K562 (cell line): ENCODE results near the gene DDAH1. TPM values are rescaled to one million over a fixed set of nuclear protein-coding genes. Genes with fewer than 3 reads are reported as not detected.

Source experiments
- ATAC-seq: fragments of 200-7000 bp; cut with Tn5 transposase; 3 replicates; pipeline ENCODE4 v1.9.1; 2020; ENCODE audit warnings: moderate library complexity
- BruUV-seq: library from RNA; stranded (reverse); fragments of 400-500 nt; replicated peaks from 2 replicates; lab custom pipeline; 2021; lab: Mats Ljungman, UMichigan
- CTCF ChIA-PET: fragments of 300-600 bp; formaldehyde crosslinking; extraction: SDS; loops from one replicate; lab custom pipeline; 2021; ENCODE audit warnings: low intra/inter-chr PET ratio; lab: Yijun Ruan, JAX
- POLR2A ChIA-PET: fragments of 300-600, 350-650 bp; sonication (Branson Sonifier 250); formaldehyde crosslinking; extraction: SDS; loops from one replicate; lab custom pipeline; 2021; ENCODE audit warnings: antibody characterized with exemption, inconsistent platforms; lab: Yijun Ruan, JAX
- DNase-seq, 4 experiments: peaks; one replicate each; pipeline versions ENCODE4 v3.0.0 to v3.0.0-alpha.2; 2011 to 2018; ENCODE audit warnings: low spot score in 3 of 4, mixed read lengths in 3 of 4; ENCODE audit errors: extremely low read depth in 1 of 4
- FAIRE-seq: peaks from 2 replicates; lab custom pipeline; 2011; peaks lifted over from hg19 to GRCh38; lab: Jason Lieb, UNC
- H2AFZ ChIP-seq: 2 replicates; pipeline ENCODE4 v1.6.0; 2011; ENCODE audit warnings: low read depth, low read length, control low read depth, inconsistent platforms
- H3K27ac ChIP-seq: fragments of 200-600 bp; 3 replicates; pipeline ENCODE4 v1.8.0; 2011; ENCODE audit warnings: low read depth, mild to moderate bottlenecking, control low read depth, inconsistent platforms, low read length, moderate library complexity, mixed read lengths; ENCODE audit errors: extremely low read depth
- H3K27me3 ChIP-seq, 2 experiments: fragments of 300-600 bp in 1 of 2; 2 replicates in 1 of 2; 3 replicates in 1 of 2; pipeline versions ENCODE4 v1.6.0 to v1.8.0; 2011; ENCODE audit warnings: inconsistent platforms in 2 of 2, low read length in 2 of 2, mild to moderate bottlenecking in 1 of 2, mixed read lengths in 1 of 2, moderate library complexity in 1 of 2; ENCODE audit not compliant: control insufficient read depth in 2 of 2, insufficient read depth in 2 of 2
- H3K36me3 ChIP-seq: fragments of 300-600 bp; 3 replicates; pipeline ENCODE4 v1.8.0; 2011; ENCODE audit warnings: mild to moderate bottlenecking, low read length, inconsistent platforms; ENCODE audit not compliant: control insufficient read depth, insufficient read depth
- H3K4me1 ChIP-seq, 2 experiments: fragments of 200-600 bp in 1 of 2; replicated peaks in 1 of 2; 2 replicates in 1 of 2; 3 replicates in 1 of 2; pipeline versions ENCODE4 v1.5.1 to v1.8.0; 2011; ENCODE audit warnings: inconsistent platforms in 2 of 2, low read length in 2 of 2, mild to moderate bottlenecking in 1 of 2, mixed read lengths in 1 of 2, moderate library complexity in 1 of 2; ENCODE audit not compliant: control insufficient read depth in 2 of 2, insufficient read depth in 2 of 2
- H3K4me2 ChIP-seq: 2 replicates; pipeline ENCODE4 v1.6.1; 2011; ENCODE audit warnings: low read length, control low read depth, inconsistent platforms, mixed read lengths; ENCODE audit not compliant: insufficient read depth
- H3K4me3 ChIP-seq: fragments of 200-600 bp; sonication (generic), shearing (Covaris generic); 2 replicates; pipeline ENCODE4 v1.5.1; 2016; ENCODE audit warnings: control low read depth, inconsistent platforms
- H3K79me2 ChIP-seq: fragments of 200-600 bp; 3 replicates; pipeline ENCODE4 v1.8.0; 2011; ENCODE audit warnings: low read length, inconsistent platforms; ENCODE audit not compliant: control insufficient read depth, insufficient read depth
- H3K9ac ChIP-seq, 2 experiments: 2 replicates each; pipeline versions ENCODE4 v1.6.0 to v1.6.1; 2011; ENCODE audit warnings: low read depth in 2 of 2, low read length in 2 of 2, control low read depth in 1 of 2, inconsistent platforms in 1 of 2, mild to moderate bottlenecking in 1 of 2, mixed read lengths in 1 of 2; ENCODE audit not compliant: insufficient read depth in 1 of 2
- H3K9me1 ChIP-seq: one replicate; pipeline ENCODE4 v1.6.0; 2011; ENCODE audit warnings: inconsistent platforms, mild to moderate bottlenecking, low read length, moderate library complexity; ENCODE audit not compliant: control insufficient read depth, insufficient read depth
- H3K9me3 ChIP-seq: replicated peaks from 2 replicates; pipeline ENCODE4 v1.5.1; 2011; ENCODE audit warnings: low read depth, low read length, inconsistent platforms; ENCODE audit not compliant: control insufficient read depth, insufficient read depth
- H4K20me1 ChIP-seq: replicated peaks from 2 replicates; pipeline ENCODE4 v1.6.1; 2011; ENCODE audit warnings: low read length, inconsistent platforms, mixed read lengths; ENCODE audit not compliant: control insufficient read depth, insufficient read depth
- ARID2 ChIP-seq: fragments of 450-650 bp; IDR thresholded peaks from 2 replicates; pipeline ENCODE4 v1.6.1; 2017; ENCODE audit warnings: antibody characterized with exemption, mild to moderate bottlenecking
- BCOR ChIP-seq: fragments of 450-650 bp; IDR thresholded peaks from 2 replicates; pipeline ENCODE4 v1.6.1; 2016
- BRCA1 ChIP-seq, 2 experiments: fragments of 450-650 bp in 1 of 2; sonication (generic) in 1 of 2; formaldehyde crosslinking in 1 of 2; IDR thresholded peaks; 2 replicates each; pipeline versions ENCODE4 v1.5.0 to v1.6.1; 2017 to 2020; ENCODE audit warnings: mild to moderate bottlenecking in 1 of 2, missing genetic modification reagents in 1 of 2
- BRD9 ChIP-seq: fragments of 450-650 bp; IDR thresholded peaks from 2 replicates; pipeline ENCODE4 v1.6.1; 2018; ENCODE audit warnings: low read depth; ENCODE audit not compliant: partially characterized antibody
- BRF1 ChIP-seq: IDR thresholded peaks from 3 replicates; pipeline ENCODE4 v1.6.1; 2011; ENCODE audit warnings: borderline replicate concordance, mild to moderate bottlenecking; ENCODE audit not compliant: insufficient read length; ENCODE audit errors: extremely low read depth
- KHSRP ChIP-seq: fragments of 450-650 bp; IDR thresholded peaks from 2 replicates; pipeline ENCODE4 v1.6.1; 2017
- RAD51 ChIP-seq: fragments of 450-650 bp; IDR thresholded peaks from 2 replicates; pipeline ENCODE4 v1.7.1; 2016; ENCODE audit warnings: low read depth, mild to moderate bottlenecking, borderline replicate concordance
- RBM34 ChIP-seq: fragments of 200-400 bp; formaldehyde crosslinking; IDR thresholded peaks from 2 replicates; pipeline ENCODE4 v1.6.1; 2018; ENCODE audit warnings: low read length, borderline replicate concordance; ENCODE audit not compliant: insufficient read depth
- ZFX ChIP-seq: sonication (generic); formaldehyde crosslinking; IDR thresholded peaks from 2 replicates; pipeline ENCODE4 v1.8.0; 2022; ENCODE audit warnings: mild to moderate bottlenecking, missing genetic modification reagents, moderate library complexity
- ZNF589 ChIP-seq: fragments of 200-800 bp; sonication (Bioruptor generic); IDR thresholded peaks from 2 replicates; pipeline ENCODE4 v1.6.1; 2016; ENCODE audit warnings: low read depth, missing genetic modification characterization, missing compliant biosample characterization
- ZZZ3 ChIP-seq: fragments of 450-650 bp; IDR thresholded peaks from 2 replicates; pipeline ENCODE4 v1.6.1; 2016; ENCODE audit warnings: antibody characterized with exemption, mild to moderate bottlenecking, moderate library complexity
- WGBS: fragments of 100-300 bp; shearing (Covaris generic); methylation state at CpG from one replicate; pipeline ENCODE4 v1.1.6; 2016; ENCODE audit warnings: low coverage, mixed read lengths; ENCODE audit not compliant: insufficient coverage; ENCODE audit errors: missing lambda C conversion rate; 5-methylcytosine and 5-hydroxymethylcytosine counted together
- in situ Hi-C: fragments of 300-500 bp; cut with MboI; formaldehyde crosslinking; loops from 4 replicates; pipeline ENCODE4 v1.15.0; 2018; ENCODE audit warnings: inconsistent platforms, mixed read lengths
- intact Hi-C: fragments of 100-400 bp; cut with micrococcal nuclease; formaldehyde crosslinking; loops from 2 replicates; pipeline ENCODE4 v1.14.2; 2022
- polyA plus RNA-seq, 8 experiments: library from polyadenylated mRNA; depleted of rRNA in 4 of 8; stranded (reverse) in 5 of 8; unstranded in 3 of 8; fragments of >200 nt; fragmentation: Nextera tagmentation in 2 of 8; fragmentation: Illumina TruSeq in 1 of 8; extraction: Ambion mirVana in 2 of 8; extraction: Trizol in 1 of 8; gene quantifications; 2 replicates each; pipeline versions ENCODE4 v1.2.1 to v1.2.3, GENCODE V29; 2011 to 2014; ENCODE audit warnings: inconsistent platforms in 1 of 8, missing spikeins in 1 of 8
- total RNA-seq, 7 experiments: library from RNA; depleted of rRNA in 6 of 7; stranded (reverse); fragments of >200 nt in 6 of 7; fragmentation: Illumina TruSeq in 2 of 7; extraction: Trizol in 2 of 7; gene quantifications; 2 replicates each; pipeline versions ENCODE4 v1.2.1 to v1.2.3, GENCODE V29; 2011 to 2021; ENCODE audit warnings: low replicate concordance in 1 of 7
- TF ChIP-seq, protein P1 (sequence below): fragments of 250-450 bp; sonication (Bioruptor Pico); IDR thresholded peaks from 2 replicates; pipeline ENCODE4 v1.5.0; 2021; ENCODE audit warnings: mild to moderate bottlenecking, moderate library complexity
- TF ChIP-seq, protein P2 (sequence below): fragments of 250-450 bp; sonication (Bioruptor Pico); IDR thresholded peaks from 2 replicates; pipeline ENCODE4 v1.5.0; 2021
- TF ChIP-seq, protein P3 (sequence below): sonication (generic); formaldehyde crosslinking; IDR thresholded peaks from 2 replicates; pipeline ENCODE4 v1.8.1; 2023; ENCODE audit warnings: mild to moderate bottlenecking, missing genetic modification reagents, moderate library complexity

Gene DDAH1
- total and polyA plus RNA-seq, 9 of the 15 experiments (the other 6 are each of a cell fraction or from before 2014, with no cell fraction given): 0.04 to 0.24 (median 0.10) TPM

DNA sequence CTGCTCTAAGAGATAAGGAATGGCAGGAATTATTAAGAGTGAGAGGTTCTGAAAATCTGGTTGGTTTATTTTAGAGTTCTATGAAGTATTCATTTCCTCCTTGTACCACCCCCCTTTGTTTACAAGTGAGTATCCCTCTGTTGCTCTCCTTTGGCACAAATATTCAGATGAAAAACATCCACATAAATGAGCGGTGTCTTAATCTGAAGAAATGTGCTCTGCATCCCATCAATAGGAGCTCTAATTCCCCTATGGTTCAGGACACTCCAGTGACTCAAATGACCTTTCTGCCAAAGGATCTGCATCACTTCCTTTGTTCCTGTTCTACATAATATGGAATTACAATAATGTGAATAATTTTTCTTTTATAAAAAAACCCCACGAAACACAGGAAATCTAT, 16.6 kb downstream of the DDAH1 start:
- no peaks in the 10 kb centered on the region for H4K20me1 ChIP-seq
- TF ChIP-seq, protein P1, sequence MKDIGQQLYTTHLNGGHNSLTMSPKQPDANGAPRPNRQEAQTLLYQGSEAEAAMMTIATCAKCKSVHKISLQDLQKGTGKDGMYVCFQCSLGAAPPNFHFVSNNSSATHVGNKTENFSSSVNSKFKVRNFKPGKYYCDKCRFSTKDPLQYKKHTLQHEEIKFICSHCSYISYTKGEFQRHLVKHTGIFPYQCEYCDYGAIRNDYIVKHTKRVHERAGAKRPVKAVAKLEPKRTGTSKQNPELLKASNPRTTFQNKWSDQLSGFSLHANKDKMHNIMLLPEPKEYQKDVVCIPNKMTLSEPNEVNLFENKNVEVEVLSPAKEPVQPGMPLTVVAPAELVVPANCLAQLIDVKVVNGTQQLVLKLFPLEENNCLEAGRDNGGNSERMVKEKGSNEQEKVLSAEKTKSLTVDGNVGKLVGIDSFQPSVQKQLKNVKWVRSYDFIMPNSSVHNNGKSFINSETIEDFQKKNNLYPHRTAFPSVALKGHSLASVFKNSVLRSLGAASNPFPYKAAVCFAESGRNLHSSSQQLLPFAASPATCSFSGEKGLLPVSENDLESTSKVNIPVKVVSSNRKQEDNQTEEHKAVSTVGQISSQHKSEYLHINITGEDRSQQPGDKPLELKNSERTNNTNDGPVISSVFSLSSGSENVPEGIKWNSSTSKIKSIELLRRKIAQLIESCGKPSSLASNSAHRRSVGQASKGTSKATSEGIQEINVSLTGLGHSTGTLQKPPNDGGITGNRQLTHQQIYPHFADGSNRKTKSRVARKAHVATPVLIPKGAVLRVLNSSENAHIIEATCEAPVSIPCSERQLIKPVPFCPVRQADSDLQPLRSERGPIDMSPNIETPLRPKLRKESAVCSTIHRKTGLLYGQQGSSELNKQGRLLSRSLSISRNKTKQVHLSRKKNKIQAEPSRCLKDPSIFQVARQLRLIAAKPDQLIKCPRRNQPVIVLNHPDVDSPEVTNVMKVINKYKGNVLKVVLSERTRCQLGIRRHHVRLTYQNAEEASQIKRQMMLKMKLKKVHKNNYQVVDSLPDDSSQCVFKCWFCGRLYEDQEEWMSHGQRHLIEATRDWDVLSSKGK: no peak
- no peak for TF ChIP-seq RAD51
- no peak for TF ChIP-seq RBM34
- TF ChIP-seq, protein P2, sequence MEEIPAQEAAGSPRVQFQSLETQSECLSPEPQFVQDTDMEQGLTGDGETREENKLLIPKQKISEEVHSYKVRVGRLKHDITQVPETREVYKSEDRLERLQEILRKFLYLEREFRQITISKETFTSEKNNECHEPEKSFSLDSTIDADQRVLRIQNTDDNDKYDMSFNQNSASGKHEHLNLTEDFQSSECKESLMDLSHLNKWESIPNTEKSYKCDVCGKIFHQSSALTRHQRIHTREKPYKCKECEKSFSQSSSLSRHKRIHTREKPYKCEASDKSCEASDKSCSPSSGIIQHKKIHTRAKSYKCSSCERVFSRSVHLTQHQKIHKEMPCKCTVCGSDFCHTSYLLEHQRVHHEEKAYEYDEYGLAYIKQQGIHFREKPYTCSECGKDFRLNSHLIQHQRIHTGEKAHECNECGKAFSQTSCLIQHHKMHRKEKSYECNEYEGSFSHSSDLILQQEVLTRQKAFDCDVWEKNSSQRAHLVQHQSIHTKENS (CRISPR knock-in tag): no peak
- TF ChIP-seq BCOR: no peak
- no peak for TF ChIP-seq BRCA1 (IDR thresholded peaks at IDR 0.05)
- no peak for TF ChIP-seq BRCA1 (CRISPR knock-in tag; IDR thresholded peaks at IDR 0.05)
- no peak for TF ChIP-seq ZNF589
- TF ChIP-seq, protein P3, sequence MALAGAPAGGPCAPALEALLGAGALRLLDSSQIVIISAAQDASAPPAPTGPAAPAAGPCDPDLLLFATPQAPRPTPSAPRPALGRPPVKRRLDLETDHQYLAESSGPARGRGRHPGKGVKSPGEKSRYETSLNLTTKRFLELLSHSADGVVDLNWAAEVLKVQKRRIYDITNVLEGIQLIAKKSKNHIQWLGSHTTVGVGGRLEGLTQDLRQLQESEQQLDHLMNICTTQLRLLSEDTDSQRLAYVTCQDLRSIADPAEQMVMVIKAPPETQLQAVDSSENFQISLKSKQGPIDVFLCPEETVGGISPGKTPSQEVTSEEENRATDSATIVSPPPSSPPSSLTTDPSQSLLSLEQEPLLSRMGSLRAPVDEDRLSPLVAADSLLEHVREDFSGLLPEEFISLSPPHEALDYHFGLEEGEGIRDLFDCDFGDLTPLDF (CRISPR knock-in tag): no peak
- no peak for TF ChIP-seq KHSRP
- no peak for TF ChIP-seq BRD9
- no peak for TF ChIP-seq BRF1
- TF ChIP-seq ZFX (CRISPR knock-in tag): no peak
- no peak for TF ChIP-seq ARID2
- no peak for TF ChIP-seq ZZZ3
- TF ChIP-seq, all 486 proteins: peak for 0
- no peaks in the 10 kb centered on the region for H3K4me1 ChIP-seq
- no peak for ATAC-seq
- no peaks in the 10 kb centered on the region for H3K36me3 ChIP-seq
- in situ Hi-C loops (no loop called here), intact Hi-C loops (no loop called here)
- H3K9me1 ChIP-seq: no peaks in the 10 kb centered on the region
- CTCF ChIA-PET: no interaction called here
- H3K79me2 ChIP-seq: no peaks in the 10 kb centered on the region
- no peak for FAIRE-seq
- no peak overlapping the region for H3K27ac ChIP-seq
- H3K4me3 ChIP-seq: no peak overlapping the region
- no peak for DNase-seq
- H3K4me2 ChIP-seq: no peak overlapping the region
- 0% methylated on average over 2 of the region's 2 CpGs for WGBS
- no peaks in the 10 kb centered on the region for H3K9me3 ChIP-seq
- no peak overlapping the region for H2AFZ ChIP-seq
- POLR2A ChIA-PET: no interaction called here
- no peak overlapping the region for H3K9ac ChIP-seq
- no peaks in the 10 kb centered on the region for H3K27me3 ChIP-seq
- BruUV-seq: no TSS peak
